GM19467 (cell line): ENCODE measurements around the gene TMEM151B.

Experiments
- ATAC-seq: cut with Tn5 transposase; IDR thresholded peaks from one replicate; pipeline ENCODE4 v1.9.1; 2021; ENCODE audit warnings: mild to moderate bottlenecking, moderate library complexity; ENCODE audit not compliant: unreplicated experiment

Gene TMEM151B

GRCh38 chr6:44262467-44263353, 7.5 kb upstream of the TMEM151B start:
- ATAC-seq: no peak

GRCh38 chr6:44263354-44264100, 6.7 kb upstream of the TMEM151B start:
- no peak for ATAC-seq

- no peak for ATAC-seq
These were observed 5.9 kb upstream of the TMEM151B start for GRCh38 chr6:44264154-44265006.

GRCh38 chr6:44265007-44265721, 5.1 kb upstream of the TMEM151B start, which contains the start of gene NFKBIE:
TSS of gene NFKBIE (minus strand) at chr6:44265551. CDS start at chr6:44265346, 205 bp downstream.
- peak; percentile 35 for ATAC-seq

- ATAC-seq: no peak
These were observed 4.5 kb upstream of the TMEM151B start for GRCh38 chr6:44265722-44266233.

- peak; percentile 28 for ATAC-seq
These were observed 3.9 kb upstream of the TMEM151B start for GRCh38 chr6:44266347-44266746.

- ATAC-seq: no peak
These were observed 3.0 kb upstream of the TMEM151B start for GRCh38 chr6:44267252-44267651.

- ATAC-seq: no peak
These were observed 2.1 kb upstream of the TMEM151B start for GRCh38 chr6:44268095-44268628.

GRCh38 chr6:44269178-44269920, 901 bp upstream of the TMEM151B start:
- ATAC-seq: no peak

GRCh38 chr6:44270526-44271405, 516 bp downstream of the TMEM151B start:
- ATAC-seq: no peak

- ATAC-seq: no peak
These were observed 1.1 kb downstream of the TMEM151B start for GRCh38 chr6:44271406-44271723.

- no peak for ATAC-seq
These were observed 1.7 kb downstream of the TMEM151B start for GRCh38 chr6:44271914-44272313.

- ATAC-seq: no peak
These were observed 2.3 kb downstream of the TMEM151B start for GRCh38 chr6:44272529-44272928.

- no peak for ATAC-seq
These were observed 2.8 kb downstream of the TMEM151B start for GRCh38 chr6:44272999-44273566.

- ATAC-seq: no peak
These were observed 3.4 kb downstream of the TMEM151B start for GRCh38 chr6:44273617-44274016.

- no peak for ATAC-seq
These were observed 5.1 kb downstream of the TMEM151B start for GRCh38 chr6:44275271-44275748.

- ATAC-seq: no peak
These were observed 5.7 kb downstream of the TMEM151B start for GRCh38 chr6:44275749-44276648.
